Neural cell (in vitro differentiated cells): ENCODE data around the gene ZBTB2. TPM values are rescaled to one million over a fixed set of nuclear protein-coding genes. Genes with fewer than 3 reads are reported as not detected.

ENCODE experiments used
- H2AFZ ChIP-seq: fragments of 200-600, 300-800 bp; sonication (generic), shearing (Covaris generic); 2 replicates; pipeline ENCODE4 v1.6.0; 2014; ENCODE audit warnings: low read depth, mild to moderate bottlenecking, antibody characterized with exemption, low read length, moderate library complexity
- H3F3A ChIP-seq: fragments of 200-600 bp; shearing (Covaris generic); 2 replicates; pipeline ENCODE4 v1.6.1; 2016; ENCODE audit warnings: mild to moderate bottlenecking, moderate library complexity, mixed read lengths, antibody characterized with exemption, low read length; ENCODE audit not compliant: insufficient read depth, poor library complexity, severe bottlenecking
- H3K27ac ChIP-seq: fragments of 200-600, 300-800 bp; sonication (generic), shearing (Covaris generic); 2 replicates; pipeline ENCODE4 v1.5.1; 2014; ENCODE audit warnings: mild to moderate bottlenecking, low read length, moderate library complexity
- H3K27me3 ChIP-seq: fragments of 300-800, 200-600 bp; sonication (generic), shearing (Covaris generic); 2 replicates; pipeline ENCODE4 v1.6.0; 2014; ENCODE audit warnings: mild to moderate bottlenecking, low read depth, low read length, moderate library complexity; ENCODE audit not compliant: insufficient read depth
- H3K36me3 ChIP-seq: fragments of 300-800, 200-600 bp; sonication (generic), shearing (Covaris generic); 2 replicates; pipeline ENCODE4 v1.5.1; 2014; ENCODE audit warnings: mild to moderate bottlenecking, antibody characterized with exemption, low read length, moderate library complexity; ENCODE audit not compliant: insufficient read depth
- H3K4me2 ChIP-seq: fragments of 300-800, 200-600 bp; sonication (generic), shearing (Covaris generic); 2 replicates; pipeline ENCODE4 v1.6.0; 2014; ENCODE audit warnings: mild to moderate bottlenecking, low read length
- H3K4me3 ChIP-seq: fragments of 300-800, 200-600 bp; sonication (generic), shearing (Covaris generic); 2 replicates; pipeline ENCODE4 v1.5.1; 2014; ENCODE audit warnings: mild to moderate bottlenecking, low read length, moderate library complexity
- H3K79me2 ChIP-seq: fragments of 200-600 bp; shearing (Covaris generic); replicated peaks from 2 replicates; pipeline ENCODE4 v1.6.0; 2014; ENCODE audit warnings: mild to moderate bottlenecking, low read length, moderate library complexity; ENCODE audit not compliant: insufficient read depth
- H3K9ac ChIP-seq: fragments of 300-800, 200-600 bp; sonication (generic), shearing (Covaris generic); 2 replicates; pipeline ENCODE4 v1.6.1; 2016; ENCODE audit warnings: mild to moderate bottlenecking, low read length, mixed read lengths
- H3K9me2 ChIP-seq: fragments of 200-600 bp; shearing (Covaris generic); 2 replicates; pipeline ENCODE4 v1.6.1; 2016; ENCODE audit warnings: mild to moderate bottlenecking, low read length, mixed read lengths; ENCODE audit not compliant: insufficient read depth
- H3K9me3 ChIP-seq: fragments of 200-600, 300-800 bp; sonication (generic), shearing (Covaris generic); 2 replicates; pipeline ENCODE4 v1.6.1; 2016; ENCODE audit warnings: mild to moderate bottlenecking, mixed run types, low read length, moderate library complexity, mixed read lengths
- H4K20me1 ChIP-seq: fragments of 200-600 bp; shearing (Covaris generic); 2 replicates; pipeline ENCODE4 v1.6.1; 2016; ENCODE audit warnings: mild to moderate bottlenecking, mixed run types; ENCODE audit not compliant: insufficient read depth
- EP300 ChIP-seq: fragments of 450-650 bp; conservative IDR thresholded peaks from 2 replicates; pipeline ENCODE4 v1.6.1; 2014; ENCODE audit warnings: antibody characterized with exemption, mild to moderate bottlenecking, moderate library complexity; ENCODE audit not compliant: poor library complexity, severe bottlenecking
- EZH2 ChIP-seq: fragments of 200-600, 300-800 bp; shearing (Covaris generic), sonication (generic); IDR thresholded peaks from 2 replicates; pipeline ENCODE4 v1.6.1; 2014; ENCODE audit warnings: antibody characterized with exemption, low read length, borderline replicate concordance, mild to moderate bottlenecking; ENCODE audit not compliant: insufficient read depth, poor library complexity, severe bottlenecking
- MXI1 ChIP-seq: fragments of 450-650 bp; conservative IDR thresholded peaks from 2 replicates; pipeline ENCODE4 v1.6.1; 2014; ENCODE audit warnings: antibody characterized with exemption, mild to moderate bottlenecking; ENCODE audit not compliant: poor library complexity, severe bottlenecking
- POLR2AphosphoS5 ChIP-seq: IDR thresholded peaks from 2 replicates; pipeline ENCODE4 v1.6.1; 2012
- RAD21 ChIP-seq: fragments of 450-650 bp; conservative IDR thresholded peaks from 2 replicates; pipeline ENCODE4 v1.6.1; 2014; ENCODE audit warnings: antibody characterized with exemption, mild to moderate bottlenecking, moderate library complexity
- REST ChIP-seq: IDR thresholded peaks from 2 replicates; pipeline ENCODE4 v1.6.1; 2012; ENCODE audit warnings: borderline replicate concordance
- SMC3 ChIP-seq: fragments of 450-650 bp; conservative IDR thresholded peaks from 2 replicates; pipeline ENCODE4 v1.6.1; 2014; ENCODE audit warnings: antibody characterized with exemption, mild to moderate bottlenecking, moderate library complexity; ENCODE audit not compliant: poor library complexity
- TAF1 ChIP-seq: IDR thresholded peaks from 2 replicates; pipeline ENCODE4 v1.6.1; 2012; ENCODE audit warnings: low read depth
- polyA plus RNA-seq: library from polyadenylated mRNA; depleted of rRNA; stranded (reverse); fragments of >200 nt; gene quantifications from 2 replicates; pipeline ENCODE4 v1.2.3, GENCODE V29; 2014
- TF ChIP-seq, protein P1 (sequence below): fragments of 450-650 bp; IDR thresholded peaks from 2 replicates; pipeline ENCODE4 v1.5.1; 2014; ENCODE audit warnings: antibody characterized with exemption, mild to moderate bottlenecking, moderate library complexity; ENCODE audit not compliant: poor library complexity, severe bottlenecking

Gene ZBTB2
- polyA plus RNA-seq, 1 donor from 2014 or later: 10.3 TPM

DNA sequence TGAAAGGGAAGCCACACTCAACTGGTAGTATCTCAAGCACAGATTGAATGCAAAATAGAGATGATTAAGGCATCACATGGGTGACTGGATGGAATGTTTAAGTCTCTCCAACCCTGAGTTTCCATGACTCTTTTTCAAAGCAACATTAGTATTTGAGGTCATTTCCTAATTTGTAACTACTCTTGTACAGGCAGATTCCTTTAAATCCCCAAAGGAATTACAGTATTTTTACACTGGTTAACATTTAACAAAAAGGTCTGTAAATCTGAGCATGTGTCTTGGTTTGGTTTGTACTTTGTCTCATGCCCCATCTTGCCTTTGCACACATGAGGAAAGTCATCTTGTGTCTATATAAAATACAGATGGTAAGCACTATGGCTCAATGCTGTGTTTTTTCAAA, 45.4 kb upstream of the ZBTB2 start:
- Histone ChIP-seq H3K79me2 (peaks cover 21% of the 10 kb centered on the region), H3K4me3 (no peak overlapping the region), H4K20me1 (no peaks in the 10 kb centered on the region), H2AFZ (no peak overlapping the region), H3K9me2 (no peaks in the 10 kb centered on the region), H3K9me3 (no peaks in the 10 kb centered on the region), H3K36me3 (peaks cover 3% of the 10 kb centered on the region), H3K27ac (no peak overlapping the region), H3F3A (no peaks in the 10 kb centered on the region), H3K4me2 (no peak overlapping the region), H3K27me3 (no peaks in the 10 kb centered on the region), H3K9ac (no peak overlapping the region)
- TF ChIP-seq RAD21 (no peak), TAF1 (no peak), REST (no peak), SMC3 (no peak), MXI1 (no peak), EP300 (no peak), EZH2 (no peak), POLR2AphosphoS5 (no peak)
- TF ChIP-seq, protein P1, sequence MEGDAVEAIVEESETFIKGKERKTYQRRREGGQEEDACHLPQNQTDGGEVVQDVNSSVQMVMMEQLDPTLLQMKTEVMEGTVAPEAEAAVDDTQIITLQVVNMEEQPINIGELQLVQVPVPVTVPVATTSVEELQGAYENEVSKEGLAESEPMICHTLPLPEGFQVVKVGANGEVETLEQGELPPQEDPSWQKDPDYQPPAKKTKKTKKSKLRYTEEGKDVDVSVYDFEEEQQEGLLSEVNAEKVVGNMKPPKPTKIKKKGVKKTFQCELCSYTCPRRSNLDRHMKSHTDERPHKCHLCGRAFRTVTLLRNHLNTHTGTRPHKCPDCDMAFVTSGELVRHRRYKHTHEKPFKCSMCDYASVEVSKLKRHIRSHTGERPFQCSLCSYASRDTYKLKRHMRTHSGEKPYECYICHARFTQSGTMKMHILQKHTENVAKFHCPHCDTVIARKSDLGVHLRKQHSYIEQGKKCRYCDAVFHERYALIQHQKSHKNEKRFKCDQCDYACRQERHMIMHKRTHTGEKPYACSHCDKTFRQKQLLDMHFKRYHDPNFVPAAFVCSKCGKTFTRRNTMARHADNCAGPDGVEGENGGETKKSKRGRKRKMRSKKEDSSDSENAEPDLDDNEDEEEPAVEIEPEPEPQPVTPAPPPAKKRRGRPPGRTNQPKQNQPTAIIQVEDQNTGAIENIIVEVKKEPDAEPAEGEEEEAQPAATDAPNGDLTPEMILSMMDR: no peak

DNA sequence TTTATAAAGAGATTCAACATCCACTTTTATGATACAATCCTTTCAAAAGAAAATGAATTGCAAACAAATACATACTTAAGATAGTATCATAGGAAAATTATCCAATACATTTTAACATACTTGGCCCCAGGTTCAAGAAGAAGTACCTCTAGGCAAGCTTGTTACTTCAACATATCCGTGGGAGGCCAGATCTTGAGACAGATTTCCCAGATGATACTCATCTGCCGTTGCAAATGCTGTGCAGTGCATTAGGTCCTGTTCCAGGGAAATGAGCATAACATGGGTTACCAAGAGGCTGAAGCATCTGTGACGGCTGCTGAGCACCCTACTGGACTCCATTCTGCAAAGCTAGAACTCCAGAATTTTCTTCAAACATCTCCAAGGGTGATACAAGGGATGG, 44.9 kb upstream of the ZBTB2 start:
- Histone ChIP-seq H3K4me3 (no peak overlapping the region), H3K9me3 (no peaks in the 10 kb centered on the region), H3K27ac (no peak overlapping the region), H4K20me1 (no peaks in the 10 kb centered on the region), H3K4me2 (no peak overlapping the region), H3F3A (no peaks in the 10 kb centered on the region), H3K9ac (no peak overlapping the region), H3K9me2 (no peaks in the 10 kb centered on the region), H3K27me3 (no peaks in the 10 kb centered on the region), H3K36me3 (peaks cover 3% of the 10 kb centered on the region), H2AFZ (no peak overlapping the region), H3K79me2 (peaks cover 16% of the 10 kb centered on the region)
- no peak for TF ChIP-seq TAF1
- TF ChIP-seq POLR2AphosphoS5: no peak
- TF ChIP-seq, protein P1: no peak
- no peak for TF ChIP-seq EZH2
- no peak for TF ChIP-seq EP300
- no peak for TF ChIP-seq SMC3
- no peak for TF ChIP-seq REST
- TF ChIP-seq MXI1: no peak
- TF ChIP-seq RAD21: no peak
